Measurements from ENCODE around the gene FLOT1. TPM values are rescaled to one million over a fixed set of nuclear protein-coding genes. Genes with fewer than 3 reads are reported as not detected.
A peak's percentile ranks its signal among the peaks of the same experiment; 100 is the strongest.

Gene FLOT1
- total RNA-seq, 1 experiment from 2014 or later: 243 TPM

- Mint-ChIP-seq H3K4me3 (ENCODE audit: low read depth, unreplicated experiment) (peak overlapping the region; percentile 78), H3K27ac (ENCODE audit: unreplicated experiment) (peak overlapping the region; percentile 89), H3K27me3 (ENCODE audit: unreplicated experiment) (no peaks in the 10 kb centered on the region), H3K36me3 (ENCODE audit: insufficient read depth, unreplicated experiment) (peaks cover 69% of the 10 kb centered on the region), H3K4me1 (ENCODE audit: low read depth, unreplicated experiment) (peaks cover 87% of the 10 kb centered on the region), H3K9me3 (ENCODE audit: low read depth, unreplicated experiment) (no peaks in the 10 kb centered on the region)
- no peak for TF ChIP-seq CTCF (IDR thresholded peaks at IDR 0.05; ENCODE audit: unreplicated experiment)
- intact Hi-C loops (cut with micrococcal nuclease; ENCODE audit: unreplicated experiment): no loop called here
- CTCF ChIA-PET: no interaction called here
- DNase-seq: no peak
- TSS peak; percentile 22 for BruUV-seq (replicated peaks)
Measured at GRCh38 chr6:30685157-30686008, 57.1 kb downstream of the FLOT1 start.

GRCh38 chr6:30684386-30685156 is 57.9 kb downstream of the FLOT1 start:
- no TSS peak for BruUV-seq (replicated peaks)
- intact Hi-C loops (cut with micrococcal nuclease; ENCODE audit: unreplicated experiment): no loop called here
- Mint-ChIP-seq H3K36me3 (ENCODE audit: insufficient read depth, unreplicated experiment) (peaks cover 71% of the 10 kb centered on the region), H3K27me3 (ENCODE audit: unreplicated experiment) (no peaks in the 10 kb centered on the region), H3K27ac (ENCODE audit: unreplicated experiment) (peak overlapping the region; percentile 89), H3K9me3 (ENCODE audit: low read depth, unreplicated experiment) (no peaks in the 10 kb centered on the region), H3K4me1 (ENCODE audit: low read depth, unreplicated experiment) (peaks cover 84% of the 10 kb centered on the region), H3K4me3 (ENCODE audit: low read depth, unreplicated experiment) (peak overlapping the region; percentile 78)
- CTCF ChIA-PET: interaction anchor here (0.6 kb wide), 1 partner anchor 300 kb away, joined by 4 read pairs; no protein-coding TSS in a partner anchor
- no peak for TF ChIP-seq CTCF (IDR thresholded peaks at IDR 0.05; ENCODE audit: unreplicated experiment)
- DNase-seq: no peak

GRCh38 chr6:30683980-30684338 is 58.5 kb downstream of the FLOT1 start:
- H3K4me1 Mint-ChIP-seq (ENCODE audit: low read depth, unreplicated experiment): peaks cover 84% of the 10 kb centered on the region
- BruUV-seq (replicated peaks): no TSS peak
- H3K36me3 Mint-ChIP-seq (ENCODE audit: insufficient read depth, unreplicated experiment): peaks cover 77% of the 10 kb centered on the region
- DNase-seq: no peak
- H3K27me3 Mint-ChIP-seq (ENCODE audit: unreplicated experiment): no peaks in the 10 kb centered on the region
- peak overlapping the region; percentile 4 for H3K27ac Mint-ChIP-seq (ENCODE audit: unreplicated experiment)
- peak overlapping the region; percentile 41 for H3K4me3 Mint-ChIP-seq (ENCODE audit: low read depth, unreplicated experiment)
- no peaks in the 10 kb centered on the region for H3K9me3 Mint-ChIP-seq (ENCODE audit: low read depth, unreplicated experiment)
- CTCF ChIA-PET: interaction anchor here (0.6 kb wide), 1 partner anchor 301 kb away, joined by 4 read pairs; no protein-coding TSS in a partner anchor
- TF ChIP-seq CTCF (IDR thresholded peaks at IDR 0.05; ENCODE audit: unreplicated experiment): no peak
- intact Hi-C loops (cut with micrococcal nuclease; ENCODE audit: unreplicated experiment): no loop called here

- Mint-ChIP-seq H3K27me3 (ENCODE audit: unreplicated experiment) (no peaks in the 10 kb centered on the region), H3K27ac (ENCODE audit: unreplicated experiment) (peak overlapping the region; percentile 42), H3K4me3 (ENCODE audit: low read depth, unreplicated experiment) (peak overlapping the region; percentile 41), H3K9me3 (ENCODE audit: low read depth, unreplicated experiment) (no peaks in the 10 kb centered on the region), H3K36me3 (ENCODE audit: insufficient read depth, unreplicated experiment) (peaks cover 79% of the 10 kb centered on the region), H3K4me1 (ENCODE audit: low read depth, unreplicated experiment) (peaks cover 82% of the 10 kb centered on the region)
- no TSS peak for BruUV-seq (replicated peaks)
- TF ChIP-seq CTCF (IDR thresholded peaks at IDR 0.05; ENCODE audit: unreplicated experiment): no peak
- intact Hi-C loops (cut with micrococcal nuclease; ENCODE audit: unreplicated experiment): no loop called here
- DNase-seq: no peak
- CTCF ChIA-PET: interaction anchor here (0.6 kb wide), 1 partner anchor 301 kb away, joined by 4 read pairs; no protein-coding TSS in a partner anchor
Measured at GRCh38 chr6:30683183-30683979, 59.1 kb downstream of the FLOT1 start.

All from Calu3 (cell line).